IMR-90 (cell line): Measurements from ENCODE around the gene BIK.

Experiments used
- CTCF ChIP-seq: conservative IDR thresholded peaks from 2 replicates; pipeline ENCODE4 v1.5.1; 2012; ENCODE audit warnings: mild to moderate bottlenecking, low read depth, low read length, improper control_type of control experiment
- MAZ ChIP-seq: IDR thresholded peaks from 2 replicates; pipeline ENCODE4 v1.6.1; 2012; ENCODE audit warnings: low read depth, mild to moderate bottlenecking, low read length, improper control_type of control experiment, moderate library complexity, borderline replicate concordance
- USF2 ChIP-seq: fragments of 150-350 bp; IDR thresholded peaks from 2 replicates; pipeline ENCODE4 v1.6.1; 2017; ENCODE audit warnings: mild to moderate bottlenecking, antibody characterized with exemption, low read length, low read depth

GRCh38 chr22:43168471-43169309, 58.1 kb downstream of the BIK start:
- TF ChIP-seq CTCF (no peak), USF2 (no peak), MAZ (no peak)
